Right lung (tissue), 5 donors: Measurements from ENCODE around the gene TRIM38. TPM values are rescaled to one million over a fixed set of nuclear protein-coding genes. Genes with fewer than 3 reads are reported as not detected.

Experiments
- DNase-seq, 2 donors: peaks; one replicate each; pipeline ENCODE4 v3.0.0-alpha.2; 2013
- polyA plus RNA-seq, 5 donors: library from polyadenylated mRNA; unstranded; fragments of 120-200 nt; gene quantifications; one replicate each; pipeline versions ENCODE4 v1.2.1 to v1.2.3, GENCODE V29; 2013; ENCODE audit warnings: inconsistent platforms in 1 of 5, low replicate concordance in 1 of 5; ENCODE audit not compliant: insufficient read length in 5 of 5, insufficient read depth in 1 of 5

Gene TRIM38
- polyA plus RNA-seq, 5 donors, result 10.8 to 16.1 (median 14.5) TPM

DNA sequence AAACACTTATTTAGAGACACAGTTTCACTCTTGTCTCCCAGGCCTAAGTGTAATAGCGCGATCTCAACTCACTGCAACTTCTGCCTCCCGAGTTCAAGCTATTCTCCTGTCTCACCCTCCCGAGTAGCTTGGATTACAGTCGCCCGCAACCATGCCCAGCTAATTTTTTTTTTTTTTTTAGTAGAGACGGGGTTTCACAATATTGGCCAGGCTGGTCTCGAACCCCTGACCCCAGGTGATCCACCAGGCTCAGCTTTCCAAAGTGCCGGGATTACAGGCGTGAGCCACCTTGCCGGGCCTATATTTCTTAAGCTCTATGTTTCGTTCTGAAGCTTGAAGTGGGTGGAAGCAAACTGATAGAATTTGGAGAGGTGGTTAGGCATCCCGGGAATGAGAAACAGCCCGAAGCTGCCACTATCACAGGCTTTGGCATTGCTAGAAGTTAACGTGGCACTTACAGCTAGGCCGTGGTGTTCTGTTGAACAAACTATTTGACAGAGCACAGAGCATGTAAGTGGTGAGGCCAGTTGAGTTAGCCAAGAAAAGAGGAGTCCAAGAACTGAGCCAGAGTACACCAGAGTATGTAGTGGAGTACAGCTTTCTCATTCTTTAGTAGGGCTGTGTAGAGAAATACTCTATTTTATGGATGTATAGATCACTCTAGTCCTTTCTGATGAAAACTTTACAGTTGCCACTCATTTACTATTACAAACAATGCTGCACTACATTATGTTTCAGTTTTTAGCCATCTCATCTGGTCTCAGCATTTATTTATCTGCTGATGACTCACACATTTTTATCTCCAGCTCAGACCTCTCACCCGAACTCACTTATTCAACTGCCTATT, 62.7 kb downstream of the TRIM38 start:
- DNase-seq, result no peak

DNA sequence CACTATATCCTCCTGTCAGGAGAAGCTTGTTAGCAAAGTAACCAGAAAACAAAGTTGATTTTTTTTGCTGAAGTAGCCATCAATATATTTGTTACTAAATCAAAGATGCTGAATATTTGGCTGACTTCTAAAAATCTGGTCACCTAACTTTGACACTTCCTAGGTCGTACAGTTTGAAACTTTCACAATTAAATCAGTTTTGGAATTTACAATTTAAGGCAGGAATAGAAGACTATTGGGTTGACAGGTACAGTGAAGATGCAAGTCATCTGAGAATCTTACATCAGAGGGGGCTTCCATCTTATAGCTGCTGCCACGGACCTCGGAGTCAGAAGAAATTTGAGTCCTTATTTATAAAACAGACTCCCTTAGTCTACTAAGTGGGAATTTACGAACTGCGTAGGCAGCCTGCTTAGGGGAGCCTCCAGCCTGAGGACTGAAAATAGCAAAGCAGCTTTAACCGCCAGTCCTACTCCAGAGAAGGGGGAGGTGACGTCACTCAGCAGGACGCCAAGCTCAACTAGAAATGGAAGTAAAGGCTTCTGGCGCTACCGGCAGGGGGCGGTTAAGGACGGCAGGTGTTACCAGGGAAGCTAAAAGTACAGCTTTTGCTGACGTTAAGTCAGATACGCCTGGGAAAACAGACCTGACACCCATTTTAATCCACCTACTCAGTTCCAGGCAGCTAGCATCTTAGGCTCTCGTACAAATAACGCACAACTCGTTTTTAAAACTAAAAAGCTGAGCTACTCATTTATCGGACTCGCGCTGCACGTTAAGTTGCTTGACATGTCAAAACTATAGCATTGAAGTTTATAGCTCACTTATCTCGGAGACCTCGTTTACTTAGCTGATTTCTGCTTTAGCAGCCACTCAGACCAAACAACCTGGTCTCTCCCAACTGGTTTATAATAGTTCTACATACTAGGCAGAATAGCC, 63.6 kb downstream of the TRIM38 start:
- DNase-seq, result peak; percentile 89 to 92

DNA sequence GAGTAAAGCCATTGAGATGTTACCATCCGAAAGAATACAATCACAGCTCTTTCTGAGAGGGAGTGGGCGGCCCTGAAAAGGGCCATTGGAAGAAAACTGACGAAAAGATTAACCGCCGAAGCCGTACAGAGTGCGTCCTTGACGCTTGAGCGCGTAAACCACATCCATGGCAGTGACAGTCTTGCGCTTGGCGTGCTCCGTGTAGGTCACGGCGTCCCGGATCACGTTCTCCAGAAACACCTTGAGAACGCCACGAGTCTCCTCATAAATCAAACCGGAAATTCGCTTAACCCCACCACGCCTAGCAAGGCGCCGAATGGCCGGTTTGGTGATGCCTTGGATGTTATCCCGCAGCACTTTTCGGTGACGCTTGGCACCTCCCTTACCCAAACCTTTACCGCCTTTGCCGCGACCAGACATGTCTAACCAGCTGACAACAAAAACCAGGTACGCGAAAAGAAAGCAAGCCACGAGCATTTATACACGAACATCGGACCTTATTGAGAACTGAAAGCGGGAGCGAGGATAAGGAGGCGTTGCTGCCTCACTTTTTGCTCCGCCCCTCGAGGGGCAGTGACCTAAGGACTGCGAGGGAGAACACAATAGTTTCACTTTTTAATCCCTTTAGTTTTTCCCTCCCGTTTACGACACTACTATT, 64.4 kb downstream of the TRIM38 start:
- peak; percentile 94 to 97 for DNase-seq

DNA sequence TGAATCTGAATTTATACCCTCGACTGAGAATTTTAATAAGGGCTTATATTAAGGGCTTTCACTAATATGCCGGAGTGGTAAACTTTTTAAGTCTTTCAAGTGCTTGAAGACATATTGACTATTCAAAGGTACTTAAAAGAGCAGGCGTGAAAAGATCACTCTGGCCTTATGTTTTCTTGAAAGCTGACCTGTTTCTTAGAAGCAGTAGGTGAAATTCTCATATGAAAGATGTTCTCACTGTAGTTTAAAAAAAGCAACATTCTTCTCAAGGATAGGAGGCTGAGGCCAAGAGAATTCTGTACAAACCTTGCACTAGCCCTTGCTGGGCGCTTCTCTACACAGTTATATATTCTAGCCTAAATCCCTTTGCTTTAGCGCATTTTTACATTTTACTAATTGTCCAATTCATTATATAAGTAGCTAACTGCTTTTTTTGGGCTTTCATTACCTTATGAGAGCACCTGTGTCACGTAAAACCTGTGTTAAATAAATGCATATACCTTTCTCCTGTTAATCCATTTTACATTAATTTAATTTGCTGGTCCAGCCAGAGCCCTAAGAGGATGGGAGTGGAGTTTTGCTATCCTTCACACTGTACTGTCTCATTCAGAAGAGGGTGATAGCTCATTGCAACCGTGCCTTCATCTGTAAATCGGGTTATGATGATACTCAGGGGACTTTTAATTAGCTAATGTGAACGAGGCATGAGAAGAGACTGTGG, 65.0 kb downstream of the TRIM38 start:
- DNase-seq, result no peak

DNA sequence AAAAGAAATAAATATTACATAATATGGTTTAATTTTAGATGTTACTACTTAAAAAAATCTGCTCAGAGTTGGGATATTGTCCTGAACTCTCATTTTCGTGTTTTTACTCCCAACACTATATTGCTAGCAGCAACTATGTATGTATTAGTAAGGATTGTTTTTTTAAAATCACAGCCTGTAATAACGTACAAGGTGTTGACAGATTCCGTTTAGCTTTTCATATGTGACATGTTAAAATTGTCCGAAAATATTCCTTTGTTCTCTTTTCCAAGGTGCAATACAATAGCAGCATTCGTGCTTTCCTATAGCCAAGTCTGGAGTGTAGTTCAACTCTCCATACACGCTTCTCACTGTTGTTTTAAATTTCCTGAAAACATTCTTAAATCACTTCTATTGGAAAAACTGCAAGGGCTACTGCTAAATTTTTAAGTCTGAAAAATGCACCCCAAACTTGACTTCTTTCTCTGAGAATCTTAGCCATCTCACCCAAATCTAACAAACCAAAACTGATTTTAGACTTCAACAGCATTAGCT, 65.7 kb downstream of the TRIM38 start:
- DNase-seq, result no peak

DNA sequence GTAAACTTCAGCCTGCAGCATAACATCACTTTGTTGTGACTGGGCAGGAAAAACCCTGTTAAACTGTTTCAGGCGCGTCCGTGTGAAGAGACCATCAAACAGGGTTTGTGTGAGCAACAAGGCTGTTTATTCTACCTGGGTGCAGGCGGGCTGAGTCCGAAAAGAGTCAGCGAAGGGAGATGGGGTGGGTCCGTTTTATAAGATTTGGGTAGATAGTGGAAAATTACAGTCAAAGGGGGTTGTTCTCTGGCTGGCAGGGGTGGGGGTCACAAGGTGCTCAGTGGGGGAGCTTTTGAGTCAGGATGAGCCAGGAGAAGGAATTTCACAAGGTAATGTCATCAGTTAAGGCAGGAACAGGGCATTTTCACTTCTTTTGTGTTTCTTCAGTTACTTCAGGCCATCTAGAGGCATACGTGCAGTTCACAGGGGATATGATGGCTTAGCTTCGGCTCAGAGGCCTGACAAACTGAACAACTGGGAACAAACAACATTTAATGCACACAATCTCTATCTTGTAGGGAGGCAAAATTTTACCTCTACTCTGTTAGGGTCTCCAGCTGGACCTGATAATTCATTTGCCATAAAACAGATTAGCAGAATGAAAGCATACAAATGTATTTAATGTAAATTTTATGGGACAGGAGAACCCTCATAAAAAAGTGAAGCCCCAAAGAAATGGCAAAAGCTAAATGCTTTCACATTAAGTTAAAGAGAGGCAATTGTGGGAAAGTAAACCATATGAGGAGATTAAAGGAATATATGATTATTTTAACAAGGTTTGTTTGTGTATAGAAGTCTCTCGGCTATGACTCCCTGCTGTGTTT, 66.4 kb downstream of the TRIM38 start:
- no peak for DNase-seq

DNA sequence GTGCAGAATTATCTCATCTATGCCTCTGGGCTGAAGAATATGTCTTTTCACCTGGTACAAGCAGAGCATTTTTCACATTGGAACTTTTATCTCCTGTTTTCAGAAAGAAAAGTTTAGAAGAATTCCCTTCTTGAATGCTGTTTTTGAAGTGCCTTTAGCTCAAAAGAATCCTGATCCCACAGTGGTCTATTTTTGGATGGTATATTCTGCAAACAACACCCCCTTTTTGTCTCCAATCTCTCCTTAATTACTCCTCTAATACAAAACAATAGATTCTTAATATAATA, 66.9 kb downstream of the TRIM38 start:
- no peak for DNase-seq

DNA sequence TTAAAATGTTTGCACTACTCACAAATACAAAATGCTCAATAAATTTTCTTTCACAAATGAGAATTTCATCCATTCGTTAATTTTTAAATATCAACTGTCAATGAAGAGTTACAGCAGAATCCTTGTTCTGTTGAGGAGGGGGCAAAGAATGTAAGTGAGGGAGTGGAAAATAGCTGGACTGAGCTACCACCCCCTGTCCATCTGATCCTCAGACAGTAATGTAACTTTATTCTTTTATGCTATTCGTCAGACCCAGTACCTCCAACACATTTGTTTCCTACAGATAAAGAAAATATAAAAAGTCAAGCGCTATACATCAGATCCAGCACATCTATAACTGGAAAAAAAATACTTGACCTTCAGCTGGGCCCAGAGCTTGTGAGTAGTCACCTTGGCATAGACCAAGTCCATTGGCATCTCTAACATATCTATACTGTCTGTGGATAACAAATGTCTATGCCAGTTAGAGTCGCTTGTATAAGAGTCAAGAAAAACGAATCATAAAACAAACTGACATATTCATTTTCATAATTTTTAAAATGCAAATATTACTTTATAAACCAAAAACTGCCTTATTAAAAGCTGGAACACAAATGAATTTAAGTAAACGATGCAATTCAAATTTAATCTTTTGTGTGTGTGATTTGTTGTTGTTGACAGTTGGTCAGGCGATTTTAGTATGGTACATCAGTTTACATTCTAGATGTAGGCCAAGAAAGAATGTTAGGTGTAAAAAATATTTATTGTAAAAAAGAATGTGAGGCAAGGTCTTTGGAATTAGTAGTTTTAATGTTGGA, 67.5 kb downstream of the TRIM38 start:
- no peak for DNase-seq

DNA sequence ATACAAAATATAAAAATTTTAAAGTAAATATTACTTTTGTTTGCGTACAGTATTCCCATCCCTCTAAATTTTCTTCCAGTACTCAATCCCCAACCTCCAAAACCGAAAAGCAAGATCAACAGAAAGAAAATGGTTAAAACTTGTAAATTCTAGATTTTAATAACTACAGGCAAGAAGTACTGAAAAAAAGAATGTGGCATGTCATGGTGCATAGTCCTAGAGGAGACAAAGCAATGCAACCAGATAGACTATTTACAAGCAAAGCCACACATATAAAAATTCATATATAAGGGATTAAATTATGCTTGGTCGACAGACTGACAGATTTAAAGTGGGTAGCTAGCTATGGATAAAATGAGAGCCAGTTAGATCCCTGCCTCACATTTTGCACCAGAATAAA, 68.1 kb downstream of the TRIM38 start:
- DNase-seq, result no peak

DNA sequence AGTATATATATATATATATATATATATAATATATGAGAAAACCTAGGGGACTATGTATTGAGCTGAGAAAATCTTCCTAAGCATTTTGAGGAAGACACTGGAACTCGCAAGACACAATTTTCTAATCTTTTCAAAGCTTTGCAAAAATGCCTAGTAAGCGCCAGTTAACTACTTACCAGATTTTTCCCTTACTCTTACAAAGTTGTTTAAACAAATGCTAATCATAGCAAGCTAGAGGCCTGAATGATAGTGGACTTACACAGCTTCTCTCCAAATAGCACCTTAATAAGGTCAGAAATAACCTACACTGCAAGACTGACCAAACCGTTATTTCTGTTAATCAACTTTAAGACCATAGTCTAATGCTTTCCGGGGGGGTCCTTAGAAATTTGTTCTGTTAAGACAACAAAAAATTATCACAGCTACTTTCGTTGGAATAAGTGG, 68.6 kb downstream of the TRIM38 start:
- no peak for DNase-seq

DNA sequence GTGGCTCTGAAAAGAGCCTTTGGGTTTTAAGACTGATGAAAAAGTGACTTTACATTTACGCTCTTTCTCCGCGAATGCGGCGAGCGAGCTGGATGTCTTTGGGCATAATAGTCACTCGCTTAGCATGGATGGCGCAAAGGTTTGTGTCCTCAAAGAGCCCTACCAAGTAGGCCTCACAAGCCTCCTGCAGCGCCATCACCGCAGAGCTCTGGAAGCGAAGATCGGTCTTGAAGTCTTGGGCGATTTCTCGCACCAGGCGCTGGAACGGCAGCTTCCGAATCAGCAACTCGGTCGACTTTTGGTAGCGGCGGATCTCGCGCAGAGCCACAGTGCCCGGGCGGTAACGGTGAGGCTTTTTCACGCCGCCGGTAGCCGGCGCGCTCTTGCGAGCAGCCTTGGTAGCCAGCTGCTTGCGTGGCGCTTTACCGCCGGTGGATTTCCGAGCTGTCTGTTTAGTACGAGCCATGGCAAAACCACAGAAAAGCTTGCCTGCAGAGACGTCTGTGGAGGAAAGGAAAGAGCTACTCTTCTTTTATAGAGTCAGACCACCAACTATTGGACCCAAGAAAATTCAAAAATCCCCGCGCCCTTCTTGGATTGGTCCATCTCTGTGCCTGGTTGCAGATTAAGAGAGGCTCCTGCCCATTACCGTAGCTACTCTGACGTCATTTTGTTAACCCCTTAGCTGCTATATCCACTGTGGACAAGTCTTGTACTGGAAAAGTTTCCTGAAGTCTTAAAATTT, 69.2 kb downstream of the TRIM38 start:
- peak; percentile 91 to 94 for DNase-seq

DNA sequence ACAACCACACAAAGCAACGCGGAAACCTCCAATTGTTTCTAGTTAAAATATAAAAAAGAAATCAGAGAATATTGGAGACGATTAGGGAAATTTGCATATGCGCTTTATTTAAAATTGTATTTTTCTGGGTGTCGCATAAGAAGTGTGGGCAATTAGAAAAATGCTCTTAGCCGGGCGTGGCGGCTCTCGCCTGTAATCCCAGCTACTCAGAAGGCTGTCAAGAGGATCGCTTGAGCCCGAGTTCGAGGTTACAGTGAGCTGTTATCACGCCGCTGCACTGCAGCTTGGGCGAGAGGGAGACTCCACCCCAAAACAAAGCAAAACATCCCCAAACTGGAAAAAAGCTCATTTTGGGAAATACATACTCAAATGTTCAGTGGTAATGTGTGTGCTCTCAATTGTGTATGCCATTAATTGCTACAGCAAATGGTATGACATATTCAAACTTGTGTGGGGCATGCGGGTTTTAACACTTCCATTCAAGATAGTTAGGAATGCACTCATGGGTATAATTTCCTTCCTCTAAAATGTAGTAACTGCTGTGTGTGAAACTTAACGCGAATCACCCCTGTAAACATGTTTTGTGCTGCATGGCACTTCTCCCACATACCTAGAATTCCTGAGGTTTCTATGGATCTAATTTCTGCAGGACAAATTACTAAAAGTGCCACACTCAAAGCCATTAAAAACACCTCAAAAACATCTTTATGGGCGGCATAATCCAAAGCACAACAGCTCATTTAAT, 69.9 kb downstream of the TRIM38 start:
- DNase-seq, result peak in 1 of 2 donors; percentile 37

DNA sequence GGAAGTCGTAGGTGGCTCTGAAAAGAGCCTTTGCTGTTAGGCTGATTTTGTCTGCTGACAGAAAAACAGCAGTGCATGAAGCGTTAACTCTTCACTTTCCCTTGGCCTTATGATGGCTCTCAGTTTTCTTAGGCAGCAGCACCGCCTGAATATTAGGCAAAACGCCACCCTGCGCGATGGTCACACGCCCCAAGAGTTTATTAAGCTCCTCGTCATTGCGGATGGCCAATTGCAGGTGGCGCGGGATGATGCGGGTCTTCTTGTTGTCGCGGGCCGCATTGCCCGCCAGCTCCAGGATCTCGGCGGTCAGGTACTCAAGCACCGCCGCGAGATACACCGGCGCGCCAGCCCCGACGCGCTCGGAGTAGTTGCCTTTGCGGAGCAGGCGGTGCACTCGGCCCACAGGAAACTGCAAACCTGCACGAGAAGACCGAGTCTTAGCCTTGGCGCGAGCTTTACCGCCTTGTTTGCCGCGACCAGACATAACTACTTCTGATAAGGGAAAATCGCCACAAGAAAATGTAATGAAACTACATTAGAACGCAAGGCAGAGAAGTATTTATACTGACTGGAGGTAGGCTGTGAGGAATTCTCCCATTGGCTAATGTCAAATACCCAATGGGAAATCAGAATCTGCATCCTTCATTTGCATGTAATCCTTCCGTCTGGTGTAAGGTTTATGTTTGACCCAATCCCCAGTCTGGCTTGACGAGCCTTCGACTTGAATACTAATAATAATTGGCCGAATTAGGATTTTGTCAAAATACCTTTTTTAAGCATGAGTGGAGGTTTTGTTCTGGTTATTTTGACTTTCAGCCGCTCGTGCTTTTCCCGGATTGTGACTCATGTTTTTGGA, 70.7 kb downstream of the TRIM38 start:
- peak; percentile 89 to 93 for DNase-seq

DNA sequence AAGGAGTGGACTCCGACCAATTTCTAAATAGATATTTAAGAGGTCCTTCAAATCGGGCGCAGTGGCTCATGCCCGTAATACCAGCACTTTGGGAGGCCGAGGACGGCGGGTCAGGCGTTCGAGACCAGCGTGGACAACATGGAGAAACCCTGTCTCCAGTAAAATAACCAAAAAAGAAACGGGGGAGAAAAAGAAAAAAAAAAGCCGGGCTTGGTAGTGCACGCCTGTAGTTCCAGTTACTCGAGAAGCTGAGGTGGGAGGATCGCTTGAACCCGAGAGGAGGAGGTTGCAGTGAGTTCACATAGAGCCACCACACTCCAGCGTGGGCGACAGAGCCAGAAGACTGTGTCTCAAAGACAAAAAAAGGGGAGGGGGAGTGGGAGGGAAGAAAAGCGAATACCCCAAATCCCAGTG, 71.3 kb downstream of the TRIM38 start:
- DNase-seq, result no peak

DNA sequence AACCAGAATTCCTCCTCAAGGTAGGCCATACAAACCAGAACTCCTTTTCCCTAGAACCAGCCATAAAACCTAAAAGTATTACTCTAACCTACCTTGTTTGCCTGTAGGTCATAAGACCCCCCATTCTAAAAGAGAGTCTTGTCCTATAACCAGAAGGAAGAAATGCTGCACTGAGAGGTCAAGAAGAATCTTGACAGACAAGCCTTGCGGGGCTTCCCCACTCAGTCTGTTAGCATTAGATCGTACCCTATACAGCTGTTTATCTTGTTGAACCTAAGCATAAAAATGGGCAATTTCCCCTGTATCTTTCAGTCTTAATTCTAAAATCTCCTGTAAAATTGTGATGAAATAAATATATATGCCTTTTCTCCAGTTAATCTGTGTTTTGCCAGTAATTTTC, 72.3 kb downstream of the TRIM38 start:
- DNase-seq, result no peak
